SK-N-MC (cell line): ENCODE measurements around the gene GAD2.

Source experiments
- EZH2 ChIP-seq: fragments of 200-600 bp; sonication (generic); IDR thresholded peaks from one replicate; pipeline ENCODE4 v1.6.1; 2017; ENCODE audit warnings: antibody characterized with exemption
- POLR2AphosphoS5 ChIP-seq: IDR thresholded peaks from 2 replicates; pipeline ENCODE4 v1.6.1; 2012; ENCODE audit warnings: mild to moderate bottlenecking, low read depth, low read length, borderline replicate concordance

DNA sequence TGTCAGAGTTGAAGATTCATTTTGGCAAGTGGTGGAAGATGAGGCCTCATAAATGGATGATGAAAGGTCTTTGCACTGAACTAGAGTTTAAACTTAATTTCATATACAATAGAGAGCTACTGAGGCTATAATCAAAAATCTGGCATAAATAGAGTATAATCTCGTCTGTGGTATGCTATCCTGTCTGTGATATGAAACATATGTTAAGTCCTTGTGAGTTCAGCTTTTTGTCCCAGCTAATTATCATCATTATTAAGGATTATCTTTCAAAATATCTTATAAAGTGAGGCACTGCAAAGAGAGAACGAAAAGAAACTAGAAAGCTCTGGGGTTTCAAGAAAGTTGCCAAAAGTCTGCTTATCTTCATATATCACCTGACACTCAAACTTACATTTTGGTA lies 83.4 kb downstream of the GAD2 start:
- TF ChIP-seq POLR2AphosphoS5 (no peak), EZH2 (no peak)
